Measurements from ENCODE around the gene MACROD1. TPM values are rescaled to one million over a fixed set of nuclear protein-coding genes. Genes with fewer than 3 reads are reported as not detected.

MACROD1 gene
- total RNA-seq, 2 donors from 2014 or later, result 3.9 to 7.5 TPM

DNA sequence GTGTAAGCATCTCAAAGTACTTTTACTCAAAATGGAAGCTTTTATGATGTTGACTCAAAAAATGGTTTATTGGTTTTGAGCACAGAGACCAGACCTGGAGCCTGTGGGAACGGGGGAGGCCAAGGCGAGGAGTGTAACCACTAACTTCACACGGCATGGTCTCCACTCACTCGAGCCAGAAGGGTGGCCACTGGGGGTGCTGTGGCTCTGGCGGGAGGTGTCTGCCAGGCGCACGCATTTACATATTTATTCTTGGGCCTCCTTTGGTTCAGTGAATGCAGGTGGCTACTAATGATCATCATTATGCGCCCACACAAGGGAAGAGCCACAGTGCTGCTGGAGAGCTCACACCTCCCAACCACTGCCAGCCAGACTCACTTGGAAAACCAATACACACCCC lies 65.6 kb downstream of the MACROD1 start:
- no peaks in the 10 kb centered on the region for H3K9me3 ChIP-seq (ENCODE audit: control insufficient read depth, low read length, poor library complexity, severe bottlenecking)
- Mint-ChIP-seq H3K27me3 (no peaks in the 10 kb centered on the region), H3K36me3 (ENCODE audit: low read depth) (no peaks in the 10 kb centered on the region), H3K27ac (no peak overlapping the region), H3K4me1 (peaks cover 5% of the 10 kb centered on the region), H3K4me3 (no peak overlapping the region)
- ATAC-seq (no peak), DNase-seq (no peak)

- no peaks in the 10 kb centered on the region for H3K9me3 ChIP-seq (ENCODE audit: control insufficient read depth, low read length, poor library complexity, severe bottlenecking)
- ATAC-seq (no peak), DNase-seq (no peak)
- Mint-ChIP-seq H3K27ac (no peak overlapping the region), H3K27me3 (no peaks in the 10 kb centered on the region), H3K4me3 (no peak overlapping the region), H3K36me3 (ENCODE audit: low read depth) (no peaks in the 10 kb centered on the region), H3K4me1 (peaks cover 5% of the 10 kb centered on the region)
Observed at GRCh38 chr11:64099436-64099835, 66.5 kb downstream of the MACROD1 start.

DNA sequence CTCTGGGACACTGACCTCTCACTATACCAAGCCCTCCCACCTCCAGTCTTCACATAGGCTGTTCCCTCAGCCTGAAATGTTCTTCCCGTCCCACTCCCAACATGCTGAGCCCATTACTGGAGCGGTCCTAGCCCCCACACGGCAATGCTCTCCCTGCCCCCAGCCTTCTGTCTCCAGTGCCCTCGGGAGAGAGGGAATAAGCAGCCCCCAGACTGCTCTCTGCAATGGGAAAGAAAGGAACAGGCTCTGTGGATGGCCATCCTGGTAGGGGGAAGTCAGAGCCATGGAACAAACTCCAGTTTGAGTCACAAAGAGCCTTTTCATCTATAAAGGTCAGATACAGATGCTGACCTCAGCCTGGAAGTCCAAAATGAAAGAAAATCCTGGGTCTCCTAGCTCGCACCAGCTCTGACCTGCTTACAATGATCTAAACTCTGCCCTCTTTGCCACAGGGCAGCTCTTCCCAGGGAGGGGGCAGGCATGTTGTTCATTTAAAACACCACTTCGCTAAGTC lies 67.5 kb downstream of the MACROD1 start:
- ATAC-seq (no peak), DNase-seq (no peak)
- H3K4me1 Mint-ChIP-seq, result peaks cover 5% of the 10 kb centered on the region
- no peaks in the 10 kb centered on the region for H3K36me3 Mint-ChIP-seq (ENCODE audit: low read depth)
- no peak overlapping the region for H3K4me3 Mint-ChIP-seq
- no peak overlapping the region for H3K27ac Mint-ChIP-seq
- H3K9me3 ChIP-seq (ENCODE audit: control insufficient read depth, low read length, poor library complexity, severe bottlenecking), result no peaks in the 10 kb centered on the region
- H3K27me3 Mint-ChIP-seq, result no peaks in the 10 kb centered on the region

DNA sequence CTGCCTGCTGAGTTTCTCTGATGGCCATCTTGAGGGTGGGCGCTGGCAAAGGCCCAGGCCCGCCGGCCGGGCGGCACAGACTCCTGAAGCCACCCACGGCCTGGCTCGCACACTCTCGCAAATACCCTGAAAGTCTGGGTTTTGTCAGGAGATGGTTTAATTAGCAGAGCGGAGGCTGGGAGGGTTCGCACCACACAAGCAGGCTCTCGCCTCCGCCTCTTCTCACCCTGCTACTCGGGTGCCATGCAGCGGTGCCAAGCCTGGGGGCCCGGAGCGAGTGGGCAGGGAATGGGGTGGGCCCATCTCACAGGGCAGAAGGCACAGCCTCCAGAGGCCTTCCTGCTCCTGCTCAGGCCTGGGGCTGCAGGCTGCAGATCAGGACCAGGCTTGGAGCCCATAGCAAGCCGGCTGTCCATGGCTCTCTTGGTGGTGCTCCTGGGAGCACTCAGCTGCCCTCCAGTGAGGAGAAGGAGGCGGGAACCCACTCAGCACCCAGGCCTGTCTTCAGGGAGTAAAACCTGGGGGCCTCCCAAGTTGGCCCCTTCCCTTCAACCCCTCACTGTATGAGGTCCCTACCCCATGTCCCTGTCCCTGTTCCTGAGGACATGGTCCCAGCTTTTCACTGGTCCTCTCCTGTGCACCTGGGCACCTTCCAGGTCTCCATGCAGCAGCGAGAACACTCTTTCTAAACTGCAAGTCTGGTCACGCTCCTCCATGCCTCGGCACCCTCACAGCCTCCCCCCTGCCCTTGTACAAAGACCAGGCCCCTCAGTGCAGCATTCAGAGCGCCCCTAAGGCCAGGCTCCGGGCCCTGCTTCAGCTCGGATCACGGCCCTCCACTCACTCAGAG lies 68.2 kb downstream of the MACROD1 start:
- Mint-ChIP-seq H3K36me3 (ENCODE audit: low read depth) (no peaks in the 10 kb centered on the region), H3K4me1 (peaks cover 5% of the 10 kb centered on the region), H3K27ac (no peak overlapping the region), H3K27me3 (no peaks in the 10 kb centered on the region), H3K4me3 (no peak overlapping the region)
- no peak for ATAC-seq
- H3K9me3 ChIP-seq (ENCODE audit: control insufficient read depth, low read length, poor library complexity, severe bottlenecking), result no peaks in the 10 kb centered on the region
- no peak for DNase-seq

- no peak for ATAC-seq
- Mint-ChIP-seq H3K36me3 (ENCODE audit: low read depth) (no peaks in the 10 kb centered on the region), H3K4me3 (no peak overlapping the region), H3K27ac (no peak overlapping the region), H3K4me1 (peaks cover 7% of the 10 kb centered on the region), H3K27me3 (peaks cover 6% of the 10 kb centered on the region)
- DNase-seq, result no peak
- no peaks in the 10 kb centered on the region for H3K9me3 ChIP-seq (ENCODE audit: control insufficient read depth, low read length, poor library complexity, severe bottlenecking)
Observed at GRCh38 chr11:64096835-64097234, 69.1 kb downstream of the MACROD1 start.

- ATAC-seq (no peak), DNase-seq (no peak)
- H3K27ac Mint-ChIP-seq, result no peak overlapping the region
- H3K9me3 ChIP-seq (ENCODE audit: control insufficient read depth, low read length, poor library complexity, severe bottlenecking), result no peaks in the 10 kb centered on the region
- H3K36me3 Mint-ChIP-seq (ENCODE audit: low read depth), result no peaks in the 10 kb centered on the region
- H3K27me3 Mint-ChIP-seq, result peaks cover 7% of the 10 kb centered on the region
- H3K4me3 Mint-ChIP-seq, result no peak overlapping the region
- H3K4me1 Mint-ChIP-seq, result peaks cover 7% of the 10 kb centered on the region
Observed at GRCh38 chr11:64095949-64096348, 70.0 kb downstream of the MACROD1 start.

DNA sequence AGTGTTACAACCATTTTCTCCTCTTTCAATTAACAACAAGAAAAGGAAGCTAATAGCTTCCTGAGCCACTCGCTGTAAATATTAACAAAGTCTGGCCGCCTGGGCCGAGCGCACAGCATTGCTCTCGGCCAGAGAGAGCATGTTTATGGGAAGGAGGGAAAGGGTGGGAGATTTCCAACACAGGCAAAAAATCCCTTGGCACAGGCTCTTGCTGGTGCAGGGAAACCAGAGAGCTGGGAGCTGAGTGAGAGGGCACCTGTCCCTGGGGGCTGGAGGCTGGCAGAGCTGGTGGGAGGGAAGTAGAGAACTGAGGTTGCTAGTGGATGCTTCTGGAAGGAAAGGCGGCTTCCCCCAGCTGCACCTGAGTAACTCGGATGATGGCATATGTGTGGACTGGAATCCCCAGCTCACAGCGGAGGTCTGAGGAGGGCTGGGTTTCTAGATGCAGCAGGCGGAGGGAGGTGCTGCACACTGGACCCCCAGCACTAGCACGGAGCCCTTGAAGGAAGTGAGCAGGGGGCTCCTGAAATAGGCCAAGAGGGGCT lies 70.6 kb downstream of the MACROD1 start:
- H3K27me3 Mint-ChIP-seq, result peaks cover 7% of the 10 kb centered on the region
- H3K4me1 Mint-ChIP-seq, result peaks cover 7% of the 10 kb centered on the region
- peak overlapping the region; percentile 39 for H3K4me3 Mint-ChIP-seq
- H3K27ac Mint-ChIP-seq, result no peak overlapping the region
- DNase-seq, result no peak
- H3K9me3 ChIP-seq (ENCODE audit: control insufficient read depth, low read length, poor library complexity, severe bottlenecking), result no peaks in the 10 kb centered on the region
- no peak for ATAC-seq
- H3K36me3 Mint-ChIP-seq (ENCODE audit: low read depth), result no peaks in the 10 kb centered on the region

DNA sequence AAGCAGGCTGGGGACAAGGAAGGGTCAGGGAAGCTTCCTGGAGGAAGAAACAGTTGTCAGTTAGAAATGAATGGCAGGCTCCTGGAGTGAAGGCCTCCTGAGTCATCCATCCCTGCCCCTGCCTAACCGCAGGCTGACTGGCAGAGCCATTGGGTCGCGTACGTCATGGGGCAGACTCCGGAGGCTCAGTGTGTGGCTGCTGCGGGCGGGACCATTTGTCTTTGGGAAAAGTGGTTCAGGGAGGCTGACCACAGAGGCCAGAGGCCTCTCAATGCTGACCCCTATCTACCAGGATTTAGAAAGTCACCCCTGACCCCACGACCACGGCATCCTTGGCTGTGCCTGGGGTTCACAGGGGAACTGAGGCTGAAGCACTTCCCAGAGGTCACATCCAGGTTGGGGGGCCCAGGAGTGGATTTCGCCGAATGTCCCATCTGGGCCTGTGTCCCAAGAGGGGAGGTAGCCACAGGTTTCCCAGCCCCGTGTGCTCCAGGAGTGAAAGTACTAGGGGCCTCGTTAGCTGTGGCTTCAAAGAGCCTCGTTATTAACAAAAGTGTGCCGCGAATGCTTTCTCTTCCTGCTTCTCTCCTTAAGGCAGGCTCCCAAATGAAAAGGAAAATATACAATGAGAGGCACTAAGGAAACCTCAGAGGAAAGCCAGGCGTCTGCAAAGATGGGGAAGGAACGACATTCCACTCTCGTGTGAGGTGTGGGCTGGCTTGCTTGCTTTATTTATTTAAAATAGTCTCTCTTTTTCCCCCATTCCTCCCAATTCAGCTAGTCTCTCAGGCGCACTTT lies 71.3 kb downstream of the MACROD1 start:
- peaks cover 7% of the 10 kb centered on the region for H3K27me3 Mint-ChIP-seq
- H3K27ac Mint-ChIP-seq, result no peak overlapping the region
- peaks cover 7% of the 10 kb centered on the region for H3K4me1 Mint-ChIP-seq
- DNase-seq (no peak), ATAC-seq (no peak)
- no peaks in the 10 kb centered on the region for H3K36me3 Mint-ChIP-seq (ENCODE audit: low read depth)
- H3K9me3 ChIP-seq (ENCODE audit: control insufficient read depth, low read length, poor library complexity, severe bottlenecking), result no peaks in the 10 kb centered on the region
- H3K4me3 Mint-ChIP-seq, result no peak overlapping the region

DNA sequence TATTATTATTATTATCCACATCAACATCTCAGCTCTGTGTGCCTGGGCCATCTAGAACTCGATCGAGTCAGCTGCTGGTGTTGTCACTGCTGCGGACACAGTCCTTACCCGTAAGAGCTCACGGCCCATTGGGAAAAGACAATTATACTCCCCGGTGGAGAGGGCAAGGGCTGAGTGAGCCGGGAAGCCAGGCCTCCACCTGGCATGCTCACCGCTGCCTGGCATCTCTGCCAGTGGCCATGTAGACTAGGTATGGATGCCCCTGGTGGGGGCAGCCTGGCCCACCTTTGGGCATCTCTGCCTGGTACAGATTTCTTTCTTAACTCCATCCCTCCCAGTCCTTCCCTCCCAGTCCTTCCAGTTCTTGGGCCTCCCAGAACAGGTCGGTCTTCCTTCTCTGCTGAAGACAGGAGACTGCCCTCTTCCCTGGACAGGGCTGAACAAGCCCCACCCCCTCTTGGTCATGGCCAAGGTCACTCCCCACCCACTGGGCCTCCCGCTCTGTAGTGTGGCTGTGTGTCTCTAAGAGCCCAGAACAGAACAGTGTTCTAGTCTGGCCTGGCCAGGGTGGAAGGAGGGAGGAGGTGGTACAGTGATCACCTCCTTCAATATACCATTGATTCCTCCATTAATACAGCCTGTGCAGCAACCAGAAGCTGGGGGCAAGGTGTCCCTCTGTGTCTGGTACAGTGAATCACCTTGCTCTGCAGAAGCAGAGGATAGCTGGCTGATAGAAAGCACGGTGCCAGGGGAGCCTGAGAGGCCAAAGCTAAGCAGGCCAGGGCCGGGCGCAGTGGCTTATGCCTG lies 72.5 kb downstream of the MACROD1 start:
- Mint-ChIP-seq H3K27ac (no peak overlapping the region), H3K36me3 (ENCODE audit: low read depth) (peaks cover 2% of the 10 kb centered on the region), H3K4me1 (peaks cover 5% of the 10 kb centered on the region), H3K4me3 (no peak overlapping the region), H3K27me3 (peaks cover 7% of the 10 kb centered on the region)
- no peaks in the 10 kb centered on the region for H3K9me3 ChIP-seq (ENCODE audit: control insufficient read depth, low read length, poor library complexity, severe bottlenecking)
- DNase-seq (no peak), ATAC-seq (no peak)

DNA sequence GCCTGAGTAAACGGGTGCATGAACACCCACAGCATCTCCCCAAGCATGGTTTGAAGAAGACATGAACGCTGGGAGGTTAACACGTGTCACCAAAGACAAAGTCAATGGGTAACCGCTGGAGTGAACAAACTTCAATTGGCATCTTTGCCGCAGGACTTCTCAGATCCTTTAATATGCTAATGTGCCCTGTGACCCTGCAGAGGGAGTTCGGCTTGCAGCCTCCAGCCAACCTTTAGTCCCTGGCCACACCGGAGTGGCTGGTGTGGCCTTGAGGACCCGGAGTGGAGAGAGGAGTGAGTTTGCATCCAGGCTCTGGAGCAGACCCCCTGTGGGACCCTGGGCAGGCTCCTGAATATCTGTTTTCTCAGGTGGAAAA lies 73.2 kb downstream of the MACROD1 start:
- ATAC-seq (no peak), DNase-seq (no peak)
- no peak overlapping the region for H3K27ac Mint-ChIP-seq

DNA sequence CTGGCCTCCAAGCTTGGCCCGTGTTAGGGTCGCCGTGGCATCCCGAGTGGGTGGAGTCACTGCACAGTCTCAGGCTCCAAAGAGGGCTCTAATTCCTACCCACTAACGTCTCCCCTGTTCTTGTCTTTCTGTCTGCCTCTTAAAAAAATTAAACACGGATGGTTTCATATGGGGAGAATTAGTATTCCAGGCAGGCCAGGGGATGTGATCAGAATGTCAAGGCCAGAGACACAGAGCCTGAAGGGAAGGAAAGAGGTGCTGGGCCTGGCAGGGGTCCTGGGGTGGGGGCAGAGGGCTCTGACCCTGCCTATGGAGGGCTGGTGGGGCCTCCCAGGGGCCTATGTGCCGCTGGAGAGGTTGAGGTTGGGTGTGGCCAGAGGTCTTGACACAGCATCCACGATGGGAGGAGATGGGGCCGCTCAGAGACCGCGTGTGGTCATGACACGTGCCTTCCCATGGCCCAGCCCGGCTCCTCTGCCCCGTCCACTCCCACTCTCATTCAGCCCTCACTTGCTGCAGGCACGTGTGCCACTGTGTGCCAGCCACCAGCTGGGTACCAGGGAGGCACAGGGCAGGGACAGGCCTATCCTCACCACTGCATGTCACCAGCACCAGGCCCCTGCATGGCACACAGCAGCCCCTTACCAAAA lies 73.7 kb downstream of the MACROD1 start:
- no peaks in the 10 kb centered on the region for H3K9me3 ChIP-seq (ENCODE audit: control insufficient read depth, low read length, poor library complexity, severe bottlenecking)
- no peak for DNase-seq
- Mint-ChIP-seq H3K36me3 (ENCODE audit: low read depth) (peaks cover 2% of the 10 kb centered on the region), H3K4me3 (no peak overlapping the region), H3K27ac (no peak overlapping the region), H3K4me1 (peaks cover 5% of the 10 kb centered on the region), H3K27me3 (peaks cover 7% of the 10 kb centered on the region)
- no peak for ATAC-seq

More for the DNA sequence above, 73.2 kb downstream of the MACROD1 start:
- Mint-ChIP-seq H3K4me3 (no peak overlapping the region), H3K36me3 (ENCODE audit: low read depth) (peaks cover 2% of the 10 kb centered on the region), H3K4me1 (peaks cover 5% of the 10 kb centered on the region), H3K27me3 (peaks cover 7% of the 10 kb centered on the region)
- H3K9me3 ChIP-seq (ENCODE audit: control insufficient read depth, low read length, poor library complexity, severe bottlenecking), result no peaks in the 10 kb centered on the region

DNA sequence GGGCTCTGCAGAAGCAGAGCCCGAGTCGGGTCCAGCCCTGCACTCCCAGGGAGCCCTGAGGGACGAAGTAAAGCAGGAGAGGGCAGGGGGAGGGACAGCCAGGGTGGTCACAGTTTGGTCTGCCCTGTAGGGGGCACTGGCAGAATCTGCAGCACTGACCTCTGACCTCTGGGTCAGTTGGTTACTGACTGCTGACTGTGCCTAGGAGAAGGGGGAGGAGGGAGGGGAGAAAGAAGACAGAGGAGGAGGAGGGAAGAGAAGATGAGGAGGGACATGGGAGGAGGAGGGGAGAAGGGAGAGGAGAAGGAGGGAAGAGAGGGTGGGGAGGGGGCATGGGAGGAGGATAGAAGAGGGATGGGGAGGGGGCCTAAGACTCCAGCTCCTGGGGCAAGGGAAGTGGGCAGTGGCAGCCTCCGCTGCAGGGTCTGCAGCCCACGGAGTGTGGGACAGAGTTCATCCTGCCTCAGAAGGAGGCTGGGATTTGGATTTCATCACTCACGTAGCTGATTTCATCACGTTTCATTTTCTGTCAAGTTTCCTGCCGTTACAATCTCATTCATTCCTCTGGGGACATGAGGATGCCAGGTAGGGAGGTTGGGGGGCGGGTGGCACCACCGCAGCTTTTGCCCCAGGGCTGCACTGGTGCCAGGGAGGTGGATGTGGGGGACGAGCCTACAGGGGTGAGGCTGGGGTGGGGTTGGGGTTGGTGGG lies 75.0 kb downstream of the MACROD1 start:
- no peak overlapping the region for H3K4me3 Mint-ChIP-seq
- DNase-seq (no peak), ATAC-seq (no peak)
- H3K27ac Mint-ChIP-seq, result no peak overlapping the region
- peaks cover 2% of the 10 kb centered on the region for H3K36me3 Mint-ChIP-seq (ENCODE audit: low read depth)
- peaks cover 5% of the 10 kb centered on the region for H3K4me1 Mint-ChIP-seq
- H3K27me3 Mint-ChIP-seq, result peaks cover 7% of the 10 kb centered on the region
- no peaks in the 10 kb centered on the region for H3K9me3 ChIP-seq (ENCODE audit: control insufficient read depth, low read length, poor library complexity, severe bottlenecking)
